B cell (primary cell): Measurements from ENCODE around the gene KIRREL3. TPM values are rescaled to one million over a fixed set of nuclear protein-coding genes. Genes with fewer than 3 reads are reported as not detected.

Experiments
- ATAC-seq: fragments of 200-7000 bp; cut with Tn5 transposase; one replicate; pipeline ENCODE4 v1.10.0; 2021; ENCODE audit warnings: low read depth, mild to moderate bottlenecking, moderate number of reproducible peaks, moderate library complexity
- CTCF ChIA-PET: fragments of 350-600 bp; sonication (Branson Sonifier 250); formaldehyde crosslinking; loops from one replicate; lab custom pipeline; 2021; ENCODE audit warnings: antibody characterized with exemption, inconsistent platforms; lab: Charles Lee
- POLR2A ChIA-PET: fragments of 350-600 bp; sonication (Branson Sonifier 250); formaldehyde crosslinking; loops from one replicate; lab custom pipeline; 2021; ENCODE audit warnings: antibody characterized with exemption; lab: Charles Lee
- DNase-seq: peaks from one replicate; pipeline ENCODE4 v3.0.0; 2013
- H2AFZ ChIP-seq: 2 replicates; pipeline ENCODE4 v1.6.1; 2012; ENCODE audit warnings: mild to moderate bottlenecking, low read depth, low read length; ENCODE audit not compliant: insufficient read depth, poor library complexity, severe bottlenecking
- H3K27ac ChIP-seq, 2 donors: 1 replicate in 1 of 2; 2 replicates in 1 of 2; pipeline ENCODE4 v1.5.1; 2012 to 2013; ENCODE audit warnings: low read length in 2 of 2, mild to moderate bottlenecking in 2 of 2, moderate library complexity in 1 of 2
- H3K27me3 ChIP-seq, 4 experiments: fragments of 200-600 bp in 1 of 4; sonication (generic) in 1 of 4; replicated peaks in 1 of 4; 1 replicate in 2 of 4; 2 replicates in 2 of 4; pipeline versions ENCODE4 v1.6.1 to v1.7.0; 2013 to 2016; ENCODE audit warnings: low read length in 3 of 4, mild to moderate bottlenecking in 2 of 4, mixed read lengths in 1 of 4, moderate library complexity in 1 of 4; ENCODE audit not compliant: insufficient read depth in 4 of 4, control insufficient read depth in 3 of 4; ENCODE audit errors: control extremely low read depth in 1 of 4
- H3K36me3 ChIP-seq, 2 experiments: replicated peaks in 1 of 2; 1 replicate in 1 of 2; 2 replicates in 1 of 2; pipeline versions ENCODE4 v1.6.1 to v1.7.1; 2013; ENCODE audit warnings: low read length in 1 of 2; ENCODE audit not compliant: insufficient read depth in 2 of 2, control insufficient read depth in 1 of 2; ENCODE audit errors: control extremely low read depth in 1 of 2, extremely low read depth in 1 of 2
- H3K4me1 ChIP-seq, 2 donors: fragments of 200-600 bp in 1 of 2; sonication (generic) in 1 of 2; 1 replicate in 1 of 2; 2 replicates in 1 of 2; pipeline versions ENCODE4 v1.5.1 to v1.6.1; 2013 to 2017; ENCODE audit warnings: low read length in 2 of 2; ENCODE audit not compliant: control insufficient read depth in 2 of 2, insufficient read depth in 2 of 2
- H3K4me2 ChIP-seq: replicated peaks from 2 replicates; pipeline ENCODE3; 2012; ENCODE audit warnings: mild to moderate bottlenecking, low read depth, low read length; ENCODE audit not compliant: poor library complexity, severe bottlenecking
- H3K4me3 ChIP-seq, 5 experiments: fragments of 200-600 bp in 1 of 5; sonication (generic) in 1 of 5; 1 replicate in 3 of 5; 2 replicates in 2 of 5; pipeline versions ENCODE4 v1.5.1 to v1.7.0; 2011 to 2016; ENCODE audit warnings: low read length in 4 of 5, mild to moderate bottlenecking in 4 of 5, low read depth in 2 of 5, control low read depth in 1 of 5, moderate library complexity in 1 of 5; ENCODE audit not compliant: insufficient read depth in 1 of 5; ENCODE audit errors: control extremely low read depth in 1 of 5, extremely low read depth in 1 of 5
- H3K79me2 ChIP-seq: fragments of 200-600 bp; sonication (generic); one replicate; pipeline ENCODE4 v1.6.0; 2016; ENCODE audit warnings: low read length; ENCODE audit not compliant: control insufficient read depth, insufficient read depth
- H3K9ac ChIP-seq: fragments of 200-600 bp; sonication (generic); 2 replicates; pipeline ENCODE4 v1.6.1; 2017; ENCODE audit warnings: mild to moderate bottlenecking, low read length, moderate library complexity
- H3K9me3 ChIP-seq, 3 donors: one replicate each; pipeline versions ENCODE4 v1.6.1 to v1.7.1; 2013; ENCODE audit warnings: low read length in 2 of 3; ENCODE audit not compliant: control insufficient read depth in 2 of 3, insufficient read depth in 1 of 3; ENCODE audit errors: control extremely low read depth in 1 of 3
- H4K20me1 ChIP-seq: 2 replicates; pipeline ENCODE4 v1.6.0; 2012; ENCODE audit warnings: mild to moderate bottlenecking, low read length; ENCODE audit not compliant: insufficient read depth, control insufficient read depth, poor library complexity, severe bottlenecking
- H3K27ac Mint-ChIP-seq: one replicate; pipeline ENCODE4 v1.8.0; 2021; ENCODE audit warnings: mixed read lengths
- H3K27me3 Mint-ChIP-seq: one replicate; pipeline ENCODE4 v1.8.0; 2021; ENCODE audit warnings: mixed read lengths
- H3K4me1 Mint-ChIP-seq: one replicate; pipeline ENCODE4 v1.8.0; 2021; ENCODE audit warnings: mixed read lengths
- H3K4me3 Mint-ChIP-seq: one replicate; pipeline ENCODE4 v1.8.0; 2021; ENCODE audit warnings: mixed read lengths
- H3K9me3 Mint-ChIP-seq: one replicate; pipeline ENCODE4 v1.8.0; 2022; ENCODE audit warnings: mixed read lengths; ENCODE audit not compliant: insufficient read depth
- CTCF ChIP-seq: fragments of 200-600 bp; IDR thresholded peaks from one replicate; pipeline ENCODE4 v1.8.0; 2022; ENCODE audit warnings: antibody characterized with exemption, mild to moderate bottlenecking
- EZH2 ChIP-seq: IDR thresholded peaks from 2 replicates; pipeline ENCODE4 v1.6.1; 2012; ENCODE audit warnings: borderline replicate concordance, low read depth, mild to moderate bottlenecking, moderate library complexity, low read length; ENCODE audit not compliant: insufficient read depth, poor library complexity, severe bottlenecking
- WGBS: methylation state at CpG from one replicate; pipeline ENCODE4 v1.1.5; 2013; ENCODE audit warnings: missing lambda C conversion rate; ENCODE audit not compliant: insufficient coverage; 5-methylcytosine and 5-hydroxymethylcytosine counted together
- intact Hi-C: fragments of 100-400 bp; cut with micrococcal nuclease; formaldehyde crosslinking; loops from one replicate; pipeline ENCODE4 v1.10.0; 2022
- polyA plus RNA-seq: library from polyadenylated mRNA; depleted of rRNA; stranded (reverse); fragments of >200 nt; gene quantifications from 2 replicates; pipeline ENCODE4 v1.2.3, GENCODE V29; 2012
- total RNA-seq, 2 donors: library from RNA; stranded (reverse); fragments of 120-200 nt in 1 of 2; gene quantifications; 1 replicate in 1 of 2; 2 replicates in 1 of 2; pipeline versions ENCODE4 v1.2.3 to v1.2.4, GENCODE V29; 2013 to 2022

The KIRREL3 gene
- total and polyA plus RNA-seq, 2 donors (not counting 1 experiment from before 2014, with no cell fraction given) = not detected

DNA sequence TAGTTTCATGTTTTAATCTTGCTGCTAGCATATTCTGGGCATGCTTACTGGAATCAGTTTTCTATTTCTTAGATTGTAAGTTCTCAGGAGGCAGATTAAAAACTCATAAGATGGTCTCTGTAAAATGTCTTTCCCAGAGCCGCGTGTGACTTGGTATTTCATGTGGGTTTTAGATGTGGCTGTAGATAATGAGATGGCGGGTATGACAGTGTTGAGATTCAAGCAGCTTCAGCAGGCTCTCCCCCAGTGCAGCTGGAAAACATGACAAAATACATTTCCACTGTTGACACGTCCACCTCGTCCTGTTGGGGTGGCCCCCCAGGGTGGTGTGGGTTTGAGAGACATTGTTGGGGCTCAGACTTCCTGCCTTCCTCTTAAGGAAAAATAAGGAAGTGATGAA, 106.8 kb downstream of the KIRREL3 start:
- no peak for ATAC-seq
- no peak overlapping the region for H3K27ac Mint-ChIP-seq
- no peaks in the 10 kb centered on the region for H3K4me1 Mint-ChIP-seq
- no peaks in the 10 kb centered on the region for H3K36me3 ChIP-seq
- no peaks in the 10 kb centered on the region for H3K27me3 Mint-ChIP-seq
- H3K4me3 ChIP-seq = no peak overlapping the region
- intact Hi-C loops = no loop called here
- no peak overlapping the region for H3K4me2 ChIP-seq
- peaks cover 0 to 15% (median 0%) of the 10 kb centered on the region in 3 donors for H3K9me3 ChIP-seq
- no peak overlapping the region for H2AFZ ChIP-seq
- ChIA-PET CTCF (no interaction called here), POLR2A (no interaction called here)
- H3K9ac ChIP-seq = no peak overlapping the region
- H3K79me2 ChIP-seq = no peaks in the 10 kb centered on the region
- WGBS = 17% methylated on average over 2 of the region's 5 CpGs
- no peaks in the 10 kb centered on the region for H3K4me1 ChIP-seq
- TF ChIP-seq CTCF (no peak), EZH2 (no peak)
- H3K9me3 Mint-ChIP-seq = peaks cover 3% of the 10 kb centered on the region
- no peak for DNase-seq
- no peak overlapping the region for H3K4me3 Mint-ChIP-seq
- no peaks in the 10 kb centered on the region for H3K27me3 ChIP-seq
- no peak overlapping the region for H3K27ac ChIP-seq
- H4K20me1 ChIP-seq = no peaks in the 10 kb centered on the region

DNA sequence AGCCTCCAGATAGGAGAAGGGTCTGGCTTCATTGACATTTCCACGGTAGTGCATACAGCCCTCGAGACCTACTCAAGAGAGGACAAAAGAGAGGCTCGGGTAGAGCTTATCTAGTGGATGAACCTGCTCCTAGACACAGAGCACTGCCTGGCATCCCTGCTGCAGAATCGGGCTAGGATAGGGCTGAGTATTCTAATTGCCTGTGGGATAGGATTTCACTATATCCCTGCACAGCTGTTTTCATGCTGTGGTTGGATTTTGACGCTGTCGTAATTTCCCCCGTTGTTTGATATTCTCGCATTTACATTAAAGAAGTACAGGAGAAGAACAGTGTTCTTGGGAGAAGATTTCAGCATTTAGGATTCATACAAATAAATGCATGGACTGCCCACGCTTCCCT, 107.8 kb downstream of the KIRREL3 start:
- no peak overlapping the region for H2AFZ ChIP-seq
- H3K9me3 Mint-ChIP-seq = peaks cover 3% of the 10 kb centered on the region
- POLR2A ChIA-PET = no interaction called here
- no peak overlapping the region for H3K9ac ChIP-seq
- peaks cover 0 to 15% (median 0%) of the 10 kb centered on the region in 3 donors for H3K9me3 ChIP-seq
- ATAC-seq (no peak), DNase-seq (no peak)
- H3K36me3 ChIP-seq = no peaks in the 10 kb centered on the region
- CTCF ChIA-PET = no interaction called here
- no peaks in the 10 kb centered on the region for H3K27me3 Mint-ChIP-seq
- no peak overlapping the region for H3K27ac Mint-ChIP-seq
- 94% methylated on average over 5 of the region's 9 CpGs for WGBS
- H3K27me3 ChIP-seq = no peaks in the 10 kb centered on the region
- no peak overlapping the region for H3K27ac ChIP-seq
- no peaks in the 10 kb centered on the region for H3K79me2 ChIP-seq
- no peak overlapping the region for H3K4me2 ChIP-seq
- no peaks in the 10 kb centered on the region for H3K4me1 ChIP-seq
- H4K20me1 ChIP-seq = no peaks in the 10 kb centered on the region
- intact Hi-C loops = no loop called here
- no peak for TF ChIP-seq EZH2
- H3K4me3 Mint-ChIP-seq = no peak overlapping the region
- H3K4me3 ChIP-seq = no peak overlapping the region
- no peaks in the 10 kb centered on the region for H3K4me1 Mint-ChIP-seq
